Chondrocyte (in vitro differentiated cells): Measurements from ENCODE around the gene CAPN8. TPM values are rescaled to one million over a fixed set of nuclear protein-coding genes. Genes with fewer than 3 reads are reported as not detected.
A peak's percentile ranks its signal among the peaks of the same experiment; 100 is the strongest.

Source experiments
- DNase-seq: peaks from one replicate; pipeline ENCODE4 v3.0.0; 2021; ENCODE audit warnings: mixed read lengths, low spot score
- H3K27ac Mint-ChIP-seq: one replicate; pipeline ENCODE4 v1.8.0; 2021; ENCODE audit warnings: mild to moderate bottlenecking, moderate library complexity, mixed read lengths; ENCODE audit not compliant: unreplicated experiment
- H3K27me3 Mint-ChIP-seq: 2 replicates; pipeline ENCODE4 v1.8.0; 2021; ENCODE audit warnings: low read depth, mixed read lengths
- H3K36me3 Mint-ChIP-seq: 2 replicates; pipeline ENCODE4 v1.8.0; 2021; ENCODE audit warnings: low read depth, mixed read lengths
- H3K4me1 Mint-ChIP-seq: 2 replicates; pipeline ENCODE4 v1.8.0; 2021; ENCODE audit warnings: low read depth, mild to moderate bottlenecking, mixed read lengths
- H3K4me3 Mint-ChIP-seq: one replicate; pipeline ENCODE4 v1.8.0; 2021; ENCODE audit warnings: mild to moderate bottlenecking, moderate library complexity, mixed read lengths; ENCODE audit not compliant: unreplicated experiment
- H3K9me3 Mint-ChIP-seq: 2 replicates; pipeline ENCODE4 v1.8.0; 2021; ENCODE audit warnings: low read depth, mixed read lengths
- total RNA-seq: library from RNA; stranded (reverse); gene quantifications from 3 replicates; pipeline ENCODE4 v1.2.1, GENCODE V29; 2021
- TF ChIP-seq, protein P1 (sequence below): fragments of 200-600 bp; sonication (generic); IDR thresholded peaks from 2 replicates; pipeline ENCODE4 v1.5.0; 2021; ENCODE audit warnings: antibody characterized with exemption, mild to moderate bottlenecking, moderate library complexity

CAPN8 gene
- total RNA-seq, 1 donor from 2014 or later: not detected

DNA sequence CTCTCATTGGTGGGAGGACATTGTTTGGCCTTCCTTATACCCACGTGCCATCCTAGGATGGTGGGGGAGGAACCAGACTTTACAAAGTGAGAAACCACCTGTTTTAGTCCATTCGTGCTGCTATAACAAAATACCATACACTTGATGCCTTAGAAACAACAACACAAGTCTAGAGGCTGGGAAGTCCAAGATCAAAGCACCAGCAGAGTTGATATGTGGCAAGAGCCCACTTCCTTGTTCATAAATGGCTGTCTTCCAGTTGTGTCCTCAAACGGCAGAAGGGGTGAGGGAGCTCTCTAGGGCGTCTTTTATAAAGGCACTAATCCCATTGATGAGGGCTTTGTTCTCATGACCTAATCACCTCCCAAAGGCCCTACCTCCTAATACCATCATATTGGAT is 31.1 kb downstream of the CAPN8 start:
- DNase-seq: no peak
- TF ChIP-seq, protein P1, sequence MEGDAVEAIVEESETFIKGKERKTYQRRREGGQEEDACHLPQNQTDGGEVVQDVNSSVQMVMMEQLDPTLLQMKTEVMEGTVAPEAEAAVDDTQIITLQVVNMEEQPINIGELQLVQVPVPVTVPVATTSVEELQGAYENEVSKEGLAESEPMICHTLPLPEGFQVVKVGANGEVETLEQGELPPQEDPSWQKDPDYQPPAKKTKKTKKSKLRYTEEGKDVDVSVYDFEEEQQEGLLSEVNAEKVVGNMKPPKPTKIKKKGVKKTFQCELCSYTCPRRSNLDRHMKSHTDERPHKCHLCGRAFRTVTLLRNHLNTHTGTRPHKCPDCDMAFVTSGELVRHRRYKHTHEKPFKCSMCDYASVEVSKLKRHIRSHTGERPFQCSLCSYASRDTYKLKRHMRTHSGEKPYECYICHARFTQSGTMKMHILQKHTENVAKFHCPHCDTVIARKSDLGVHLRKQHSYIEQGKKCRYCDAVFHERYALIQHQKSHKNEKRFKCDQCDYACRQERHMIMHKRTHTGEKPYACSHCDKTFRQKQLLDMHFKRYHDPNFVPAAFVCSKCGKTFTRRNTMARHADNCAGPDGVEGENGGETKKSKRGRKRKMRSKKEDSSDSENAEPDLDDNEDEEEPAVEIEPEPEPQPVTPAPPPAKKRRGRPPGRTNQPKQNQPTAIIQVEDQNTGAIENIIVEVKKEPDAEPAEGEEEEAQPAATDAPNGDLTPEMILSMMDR: no peak
- Mint-ChIP-seq H3K36me3 (peaks cover 1% of the 10 kb centered on the region), H3K27me3 (peaks cover 35% of the 10 kb centered on the region), H3K9me3 (no peaks in the 10 kb centered on the region), H3K4me1 (no peaks in the 10 kb centered on the region), H3K27ac (no peak overlapping the region), H3K4me3 (no peak overlapping the region)

DNA sequence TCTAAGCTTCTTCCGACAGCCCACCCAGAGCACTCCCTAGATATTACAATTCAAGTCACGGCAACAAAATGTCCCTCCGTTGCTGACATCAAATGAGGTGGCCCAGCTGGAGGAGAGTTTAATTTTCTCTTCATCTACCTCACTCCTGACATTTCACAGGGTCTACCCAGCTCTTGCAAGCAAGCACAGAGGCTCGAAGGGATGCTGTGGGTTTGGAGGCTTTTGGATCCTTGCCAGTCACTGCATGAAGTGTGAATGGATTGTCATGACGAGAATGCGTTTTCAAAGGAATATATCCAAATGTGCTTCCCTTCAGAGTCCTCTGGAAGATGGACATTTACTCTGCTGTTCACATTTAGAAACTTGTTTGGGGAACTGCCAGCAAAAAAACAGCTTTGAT is 33.5 kb downstream of the CAPN8 start:
- Mint-ChIP-seq H3K4me1 (no peaks in the 10 kb centered on the region), H3K9me3 (no peaks in the 10 kb centered on the region), H3K27ac (no peak overlapping the region), H3K4me3 (no peak overlapping the region), H3K27me3 (peaks cover 27% of the 10 kb centered on the region), H3K36me3 (peaks cover 1% of the 10 kb centered on the region)
- no peak for DNase-seq
- TF ChIP-seq, protein P1: no peak

GRCh38 chr1:223631473-223631872 is 34.0 kb downstream of the CAPN8 start:
- H3K27ac Mint-ChIP-seq: no peak overlapping the region
- H3K4me3 Mint-ChIP-seq: no peak overlapping the region
- H3K27me3 Mint-ChIP-seq: peaks cover 24% of the 10 kb centered on the region
- no peaks in the 10 kb centered on the region for H3K9me3 Mint-ChIP-seq
- TF ChIP-seq, protein P1: no peak
- H3K36me3 Mint-ChIP-seq: peaks cover 1% of the 10 kb centered on the region
- H3K4me1 Mint-ChIP-seq: no peaks in the 10 kb centered on the region
- no peak for DNase-seq

GRCh38 chr1:223629126-223629457 is 36.4 kb downstream of the CAPN8 start:
- Mint-ChIP-seq H3K9me3 (no peaks in the 10 kb centered on the region), H3K4me3 (no peak overlapping the region), H3K36me3 (peaks cover 1% of the 10 kb centered on the region), H3K4me1 (no peaks in the 10 kb centered on the region), H3K27ac (no peak overlapping the region), H3K27me3 (peaks cover 13% of the 10 kb centered on the region)
- TF ChIP-seq, protein P1: no peak
- DNase-seq: no peak

- no peak for DNase-seq
- TF ChIP-seq, protein P1: peak; percentile 69
- H3K9me3 Mint-ChIP-seq: no peaks in the 10 kb centered on the region
- H3K4me3 Mint-ChIP-seq: no peak overlapping the region
- peaks cover 8% of the 10 kb centered on the region for H3K27me3 Mint-ChIP-seq
- H3K27ac Mint-ChIP-seq: no peak overlapping the region
- no peaks in the 10 kb centered on the region for H3K4me1 Mint-ChIP-seq
- no peaks in the 10 kb centered on the region for H3K36me3 Mint-ChIP-seq
Observed at GRCh38 chr1:223628233-223629125, 37.0 kb downstream of the CAPN8 start.
